GM23338 (cell line): ENCODE data around the gene XKR8. TPM values are rescaled to one million over a fixed set of nuclear protein-coding genes. Genes with fewer than 3 reads are reported as not detected.

Source experiments
- ATAC-seq: fragments of 200-7000 bp; cut with Tn5 transposase; 3 replicates; pipeline ENCODE4 v1.9.1; 2020
- DNase-seq: peaks from one replicate; pipeline ENCODE4 v3.0.0-alpha.2; 2015; ENCODE audit warnings: low spot score
- H2AFZ ChIP-seq: fragments of 200-600 bp; sonication (generic); 2 replicates; pipeline ENCODE4 v1.8.0; 2016; ENCODE audit warnings: antibody characterized with exemption, mild to moderate bottlenecking, moderate library complexity
- H3F3A ChIP-seq: fragments of 200-600 bp; sonication (generic); replicated peaks from 2 replicates; pipeline ENCODE4 v1.8.0; 2017; ENCODE audit warnings: antibody characterized with exemption, mixed run types, low read depth
- H3K27ac ChIP-seq: fragments of 200-600 bp; sonication (generic); 2 replicates; pipeline ENCODE4 v1.6.1; 2016; ENCODE audit warnings: low read depth
- H3K27me3 ChIP-seq: fragments of 200-600 bp; sonication (generic); 2 replicates; pipeline ENCODE4 v1.8.0; 2016; ENCODE audit warnings: mild to moderate bottlenecking, mixed run types, moderate library complexity; ENCODE audit not compliant: insufficient read depth
- H3K36me3 ChIP-seq: fragments of 200-600 bp; sonication (generic); 2 replicates; pipeline ENCODE4 v1.8.0; 2016; ENCODE audit warnings: mild to moderate bottlenecking; ENCODE audit not compliant: insufficient read depth
- H3K4me1 ChIP-seq: fragments of 200-600 bp; sonication (generic); 2 replicates; pipeline ENCODE4 v1.8.0; 2016; ENCODE audit warnings: mild to moderate bottlenecking, moderate library complexity; ENCODE audit not compliant: insufficient read depth
- H3K4me2 ChIP-seq: fragments of 200-600 bp; sonication (generic); 2 replicates; pipeline ENCODE4 v1.7.1; 2017; ENCODE audit warnings: mixed run types
- H3K4me3 ChIP-seq: fragments of 200-600 bp; sonication (generic); 2 replicates; pipeline ENCODE4 v1.6.1; 2016; ENCODE audit warnings: mixed run types
- H3K79me2 ChIP-seq: fragments of 200-600 bp; sonication (generic); replicated peaks from 2 replicates; pipeline ENCODE4 v1.8.0; 2017; ENCODE audit warnings: mild to moderate bottlenecking; ENCODE audit not compliant: insufficient read depth
- H3K9me2 ChIP-seq: fragments of 200-600 bp; sonication (generic); 2 replicates; pipeline ENCODE4 v1.8.0; 2017; ENCODE audit not compliant: insufficient read depth
- H4K20me1 ChIP-seq: fragments of 200-600 bp; sonication (generic); replicated peaks from 2 replicates; pipeline ENCODE4 v1.8.0; 2017; ENCODE audit warnings: mild to moderate bottlenecking; ENCODE audit not compliant: insufficient read depth
- H3K27ac Mint-ChIP-seq: 2 replicates; pipeline ENCODE4 v1.8.0; 2020; ENCODE audit warnings: inconsistent platforms, mild to moderate bottlenecking, moderate library complexity, mixed read lengths
- H3K27me3 Mint-ChIP-seq: 3 replicates; pipeline ENCODE4 v1.8.0; 2022; ENCODE audit warnings: low read depth, mild to moderate bottlenecking, moderate library complexity, mixed read lengths, inconsistent platforms; ENCODE audit not compliant: insufficient read depth, poor library complexity
- H3K36me3 Mint-ChIP-seq: 3 replicates; pipeline ENCODE4 v1.8.0; 2021; ENCODE audit warnings: low read depth, mild to moderate bottlenecking, inconsistent platforms, moderate library complexity, mixed read lengths
- H3K4me1 Mint-ChIP-seq: 3 replicates; pipeline ENCODE4 v1.8.0; 2020; ENCODE audit warnings: mild to moderate bottlenecking, inconsistent platforms, mixed read lengths
- H3K4me3 Mint-ChIP-seq: 3 replicates; pipeline ENCODE4 v1.8.0; 2021; ENCODE audit warnings: moderate library complexity, mild to moderate bottlenecking, inconsistent platforms, mixed read lengths
- H3K9me3 Mint-ChIP-seq: 3 replicates; pipeline ENCODE4 v1.8.0; 2020; ENCODE audit warnings: moderate library complexity, mild to moderate bottlenecking, inconsistent platforms, mixed read lengths
- JUNB ChIP-seq: IDR thresholded peaks from one replicate; pipeline ENCODE4 v1.6.1; 2016; ENCODE audit warnings: antibody characterized with exemption; ENCODE audit not compliant: unreplicated experiment
- POLR2AphosphoS5 ChIP-seq: IDR thresholded peaks from 2 replicates; pipeline ENCODE4 v1.6.1; 2016; ENCODE audit warnings: antibody characterized with exemption, low read depth
- ZNF114 ChIP-seq: fragments of 250-450 bp; sonication (Bioruptor Pico); IDR thresholded peaks from 2 replicates; pipeline ENCODE4 v1.5.0; 2020; ENCODE audit warnings: mild to moderate bottlenecking, moderate library complexity
- long read RNA-seq: library from polyadenylated mRNA; unstranded; transcript quantifications from one replicate; pipeline ENCODE4 v2.0.0, GENCODE V29; 2020; ENCODE audit not compliant: unreplicated experiment
- polyA plus RNA-seq: library from polyadenylated mRNA; unstranded; fragments of >200 nt; fragmentation: Nextera tagmentation; extraction: Ambion mirVana; gene quantifications from 2 replicates; pipeline ENCODE4 v1.2.1, GENCODE V29; 2016
- total RNA-seq: library from RNA; depleted of rRNA; stranded (reverse); fragments of >200 nt; shearing (Covaris generic); gene quantifications from 2 replicates; pipeline ENCODE4 v1.2.3, GENCODE V29; 2014; rRNA removed
- TF ChIP-seq, protein P1 (sequence below): fragments of 250-450 bp; sonication (Bioruptor Pico); IDR thresholded peaks from 2 replicates; pipeline ENCODE4 v1.5.0; 2020; ENCODE audit warnings: mild to moderate bottlenecking, moderate library complexity
- TF ChIP-seq, protein P2 (sequence below), 2 experiments: fragments of 200-600 bp in 1 of 2; sonication (generic) in 1 of 2; conservative IDR thresholded peaks; 2 replicates each; pipeline versions ENCODE4 v1.5.1 to v1.6.1; 2016 to 2017; ENCODE audit warnings: antibody characterized with exemption in 2 of 2, low read depth in 2 of 2, mild to moderate bottlenecking in 2 of 2, moderate library complexity in 1 of 2

XKR8 gene, protein sequence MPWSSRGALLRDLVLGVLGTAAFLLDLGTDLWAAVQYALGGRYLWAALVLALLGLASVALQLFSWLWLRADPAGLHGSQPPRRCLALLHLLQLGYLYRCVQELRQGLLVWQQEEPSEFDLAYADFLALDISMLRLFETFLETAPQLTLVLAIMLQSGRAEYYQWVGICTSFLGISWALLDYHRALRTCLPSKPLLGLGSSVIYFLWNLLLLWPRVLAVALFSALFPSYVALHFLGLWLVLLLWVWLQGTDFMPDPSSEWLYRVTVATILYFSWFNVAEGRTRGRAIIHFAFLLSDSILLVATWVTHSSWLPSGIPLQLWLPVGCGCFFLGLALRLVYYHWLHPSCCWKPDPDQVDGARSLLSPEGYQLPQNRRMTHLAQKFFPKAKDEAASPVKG
- total RNA-seq, result 9.6 and 13.1 TPM in 2 replicates
- 8.2 and 9.6 TPM in 2 replicates for polyA plus RNA-seq
- long read RNA-seq, transcript XKR8-201 (3 exons, 2,692 nt), result major isoform, 10 of 13 reads
- long read RNA-seq, partial matches to known transcripts, result 0 of 13 reads
- long read RNA-seq, other reads (novel, unspliced or antisense), result 3 of 13 reads

DNA sequence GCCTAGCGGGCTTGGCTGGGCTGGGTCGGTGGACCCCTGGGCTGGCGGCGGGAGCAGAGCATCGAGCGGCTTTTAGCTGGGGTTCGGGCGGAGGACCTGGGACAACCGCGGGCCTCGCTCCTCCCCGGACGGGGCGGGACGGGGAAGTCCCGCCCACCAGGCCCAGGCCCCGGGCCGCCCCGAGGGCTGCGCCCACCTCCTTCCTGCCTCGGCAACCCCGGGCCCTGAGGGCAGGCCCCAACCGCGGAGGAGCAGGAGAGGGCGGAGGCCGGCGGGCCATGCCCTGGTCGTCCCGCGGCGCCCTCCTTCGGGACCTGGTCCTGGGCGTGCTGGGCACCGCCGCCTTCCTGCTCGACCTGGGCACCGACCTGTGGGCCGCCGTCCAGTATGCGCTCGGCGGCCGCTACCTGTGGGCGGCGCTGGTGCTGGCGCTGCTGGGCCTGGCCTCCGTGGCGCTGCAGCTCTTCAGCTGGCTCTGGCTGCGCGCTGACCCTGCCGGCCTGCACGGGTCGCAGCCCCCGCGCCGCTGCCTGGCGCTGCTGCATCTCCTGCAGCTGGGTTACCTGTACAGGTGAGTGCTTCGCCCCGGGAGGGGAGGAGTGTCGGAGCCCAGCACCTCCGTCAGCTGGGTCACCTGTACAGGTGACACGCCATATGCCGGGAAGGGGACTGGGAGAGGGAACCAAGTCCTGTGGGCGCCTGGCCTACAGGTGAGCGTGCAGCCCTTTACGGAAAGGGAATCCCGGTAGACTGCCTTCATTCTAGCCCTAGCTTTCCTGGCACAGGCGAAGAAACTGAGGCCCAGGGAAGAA, at the start of gene XKR8:
Gene XKR8, plus strand, starts transcription at position 182 of the 812 bp plus-strand sequence. Its CDS starts 97 bp downstream, at position 279.
- Histone ChIP-seq H3K4me1 (peaks cover 17% of the 10 kb centered on the region; the same call in 1 of the 2 replicates), H3K27ac (peak within 1 kb of the TSS; percentile 99)

More for the DNA sequence above, at the start of gene XKR8:
- H3K27ac Mint-ChIP-seq, result peak within 1 kb of the TSS; percentile 91
- Histone ChIP-seq H3F3A (peaks cover 13% of the 10 kb centered on the region), H3K36me3 (peaks cover 6% of the 10 kb centered on the region; the same call in 1 of the 2 replicates), H3K79me2 (peaks cover 6% of the 10 kb centered on the region; the same call in 1 of the 2 replicates), H3K4me2 (peak within 1 kb of the TSS; percentile 84), H3K27me3 (no peaks in the 10 kb centered on the region), H2AFZ (peak within 1 kb of the TSS; percentile 84), H4K20me1 (no peaks in the 10 kb centered on the region), H3K9me2 (no peaks in the 10 kb centered on the region), H3K4me3 (peak within 1 kb of the TSS; percentile 93)
- DNase-seq (peak; percentile 94), ATAC-seq (peak; percentile 89)
- H3K4me3 Mint-ChIP-seq, result peak within 1 kb of the TSS; percentile 80
- no peaks in the 10 kb centered on the region for H3K9me3 Mint-ChIP-seq
- peaks cover 34% of the 10 kb centered on the region for H3K36me3 Mint-ChIP-seq
- H3K27me3 Mint-ChIP-seq, result peaks cover 11% of the 10 kb centered on the region
- no peak for TF ChIP-seq JUNB
- TF ChIP-seq POLR2AphosphoS5, result peak; percentile 82
- TF ChIP-seq, protein P1, sequence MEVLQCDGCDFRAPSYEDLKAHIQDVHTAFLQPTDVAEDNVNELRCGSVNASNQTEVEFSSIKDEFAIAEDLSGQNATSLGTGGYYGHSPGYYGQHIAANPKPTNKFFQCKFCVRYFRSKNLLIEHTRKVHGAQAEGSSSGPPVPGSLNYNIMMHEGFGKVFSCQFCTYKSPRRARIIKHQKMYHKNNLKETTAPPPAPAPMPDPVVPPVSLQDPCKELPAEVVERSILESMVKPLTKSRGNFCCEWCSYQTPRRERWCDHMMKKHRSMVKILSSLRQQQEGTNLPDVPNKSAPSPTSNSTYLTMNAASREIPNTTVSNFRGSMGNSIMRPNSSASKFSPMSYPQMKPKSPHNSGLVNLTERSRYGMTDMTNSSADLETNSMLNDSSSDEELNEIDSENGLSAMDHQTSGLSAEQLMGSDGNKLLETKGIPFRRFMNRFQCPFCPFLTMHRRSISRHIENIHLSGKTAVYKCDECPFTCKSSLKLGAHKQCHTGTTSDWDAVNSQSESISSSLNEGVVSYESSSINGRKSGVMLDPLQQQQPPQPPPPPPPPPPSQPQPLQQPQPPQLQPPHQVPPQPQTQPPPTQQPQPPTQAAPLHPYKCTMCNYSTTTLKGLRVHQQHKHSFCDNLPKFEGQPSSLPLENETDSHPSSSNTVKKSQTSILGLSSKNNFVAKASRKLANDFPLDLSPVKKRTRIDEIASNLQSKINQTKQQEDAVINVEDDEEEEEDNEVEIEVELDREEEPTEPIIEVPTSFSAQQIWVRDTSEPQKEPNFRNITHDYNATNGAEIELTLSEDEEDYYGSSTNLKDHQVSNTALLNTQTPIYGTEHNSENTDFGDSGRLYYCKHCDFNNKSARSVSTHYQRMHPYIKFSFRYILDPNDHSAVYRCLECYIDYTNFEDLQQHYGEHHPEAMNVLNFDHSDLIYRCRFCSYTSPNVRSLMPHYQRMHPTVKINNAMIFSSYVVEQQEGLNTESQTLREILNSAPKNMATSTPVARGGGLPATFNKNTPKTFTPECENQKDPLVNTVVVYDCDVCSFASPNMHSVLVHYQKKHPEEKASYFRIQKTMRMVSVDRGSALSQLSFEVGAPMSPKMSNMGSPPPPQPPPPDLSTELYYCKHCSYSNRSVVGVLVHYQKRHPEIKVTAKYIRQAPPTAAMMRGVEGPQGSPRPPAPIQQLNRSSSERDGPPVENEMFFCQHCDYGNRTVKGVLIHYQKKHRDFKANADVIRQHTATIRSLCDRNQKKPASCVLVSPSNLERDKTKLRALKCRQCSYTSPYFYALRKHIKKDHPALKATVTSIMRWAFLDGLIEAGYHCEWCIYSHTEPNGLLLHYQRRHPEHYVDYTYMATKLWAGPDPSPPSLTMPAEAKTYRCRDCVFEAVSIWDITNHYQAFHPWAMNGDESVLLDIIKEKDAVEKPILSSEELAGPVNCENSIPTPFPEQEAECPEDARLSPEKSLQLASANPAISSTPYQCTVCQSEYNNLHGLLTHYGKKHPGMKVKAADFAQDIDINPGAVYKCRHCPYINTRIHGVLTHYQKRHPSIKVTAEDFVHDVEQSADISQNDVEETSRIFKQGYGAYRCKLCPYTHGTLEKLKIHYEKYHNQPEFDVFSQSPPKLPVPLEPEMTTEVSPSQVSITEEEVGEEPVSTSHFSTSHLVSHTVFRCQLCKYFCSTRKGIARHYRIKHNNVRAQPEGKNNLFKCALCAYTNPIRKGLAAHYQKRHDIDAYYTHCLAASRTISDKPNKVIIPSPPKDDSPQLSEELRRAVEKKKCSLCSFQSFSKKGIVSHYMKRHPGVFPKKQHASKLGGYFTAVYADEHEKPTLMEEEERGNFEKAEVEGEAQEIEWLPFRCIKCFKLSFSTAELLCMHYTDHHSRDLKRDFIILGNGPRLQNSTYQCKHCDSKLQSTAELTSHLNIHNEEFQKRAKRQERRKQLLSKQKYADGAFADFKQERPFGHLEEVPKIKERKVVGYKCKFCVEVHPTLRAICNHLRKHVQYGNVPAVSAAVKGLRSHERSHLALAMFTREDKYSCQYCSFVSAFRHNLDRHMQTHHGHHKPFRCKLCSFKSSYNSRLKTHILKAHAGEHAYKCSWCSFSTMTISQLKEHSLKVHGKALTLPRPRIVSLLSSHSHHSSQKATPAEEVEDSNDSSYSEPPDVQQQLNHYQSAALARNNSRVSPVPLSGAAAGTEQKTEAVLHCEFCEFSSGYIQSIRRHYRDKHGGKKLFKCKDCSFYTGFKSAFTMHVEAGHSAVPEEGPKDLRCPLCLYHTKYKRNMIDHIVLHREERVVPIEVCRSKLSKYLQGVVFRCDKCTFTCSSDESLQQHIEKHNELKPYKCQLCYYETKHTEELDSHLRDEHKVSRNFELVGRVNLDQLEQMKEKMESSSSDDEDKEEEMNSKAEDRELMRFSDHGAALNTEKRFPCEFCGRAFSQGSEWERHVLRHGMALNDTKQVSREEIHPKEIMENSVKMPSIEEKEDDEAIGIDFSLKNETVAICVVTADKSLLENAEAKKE (CRISPR knock-in tag), result no peak
- TF ChIP-seq, protein P2, sequence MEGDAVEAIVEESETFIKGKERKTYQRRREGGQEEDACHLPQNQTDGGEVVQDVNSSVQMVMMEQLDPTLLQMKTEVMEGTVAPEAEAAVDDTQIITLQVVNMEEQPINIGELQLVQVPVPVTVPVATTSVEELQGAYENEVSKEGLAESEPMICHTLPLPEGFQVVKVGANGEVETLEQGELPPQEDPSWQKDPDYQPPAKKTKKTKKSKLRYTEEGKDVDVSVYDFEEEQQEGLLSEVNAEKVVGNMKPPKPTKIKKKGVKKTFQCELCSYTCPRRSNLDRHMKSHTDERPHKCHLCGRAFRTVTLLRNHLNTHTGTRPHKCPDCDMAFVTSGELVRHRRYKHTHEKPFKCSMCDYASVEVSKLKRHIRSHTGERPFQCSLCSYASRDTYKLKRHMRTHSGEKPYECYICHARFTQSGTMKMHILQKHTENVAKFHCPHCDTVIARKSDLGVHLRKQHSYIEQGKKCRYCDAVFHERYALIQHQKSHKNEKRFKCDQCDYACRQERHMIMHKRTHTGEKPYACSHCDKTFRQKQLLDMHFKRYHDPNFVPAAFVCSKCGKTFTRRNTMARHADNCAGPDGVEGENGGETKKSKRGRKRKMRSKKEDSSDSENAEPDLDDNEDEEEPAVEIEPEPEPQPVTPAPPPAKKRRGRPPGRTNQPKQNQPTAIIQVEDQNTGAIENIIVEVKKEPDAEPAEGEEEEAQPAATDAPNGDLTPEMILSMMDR (conservative IDR thresholded peaks at IDR 0.05; ENCODE audit: low read depth in 2 of 2), result peak; percentile 35 to 72; a peak in 3 of 4 replicates
- no peak for TF ChIP-seq ZNF114 (CRISPR knock-in tag)
- H3K4me1 Mint-ChIP-seq, result peaks cover 15% of the 10 kb centered on the region
